Neural crest cell (in vitro differentiated cells): Measurements from ENCODE around the gene RUNDC1. TPM values are rescaled to one million over a fixed set of nuclear protein-coding genes. Genes with fewer than 3 reads are reported as not detected.

Source experiments
- DNase-seq: peaks from one replicate; pipeline ENCODE4 v3.0.0; 2021; ENCODE audit warnings: low read depth, mixed read lengths, low spot score
- H3K27ac Mint-ChIP-seq: one replicate; pipeline ENCODE4 v1.8.0; 2021; ENCODE audit warnings: mild to moderate bottlenecking, mixed read lengths; ENCODE audit not compliant: unreplicated experiment
- H3K27me3 Mint-ChIP-seq: 2 replicates; pipeline ENCODE4 v1.8.0; 2021; ENCODE audit warnings: low read depth, mild to moderate bottlenecking, mixed read lengths
- H3K36me3 Mint-ChIP-seq: 2 replicates; pipeline ENCODE4 v1.8.0; 2021; ENCODE audit warnings: low read depth, mild to moderate bottlenecking, mixed read lengths
- H3K4me1 Mint-ChIP-seq: 2 replicates; pipeline ENCODE4 v1.8.0; 2021; ENCODE audit warnings: mixed read lengths
- H3K4me3 Mint-ChIP-seq: one replicate; pipeline ENCODE4 v1.8.0; 2021; ENCODE audit warnings: mild to moderate bottlenecking, mixed read lengths
- H3K9me3 Mint-ChIP-seq: 2 replicates; pipeline ENCODE4 v1.8.0; 2021; ENCODE audit warnings: mixed read lengths
- CTCF ChIP-seq: fragments of 200-600 bp; sonication (generic); conservative IDR thresholded peaks from 2 replicates; pipeline ENCODE4 v1.5.0; 2021; ENCODE audit warnings: antibody characterized with exemption, mild to moderate bottlenecking
- total RNA-seq: library from RNA; stranded (reverse); gene quantifications from 2 replicates; pipeline ENCODE4 v1.2.1, GENCODE V29; 2021

Gene RUNDC1
- total RNA-seq, 1 donor from 2014 or later, result 16.5 TPM

- Mint-ChIP-seq H3K4me3 (no peak overlapping the region), H3K27ac (peak overlapping the region; percentile 86), H3K9me3 (no peaks in the 10 kb centered on the region), H3K27me3 (no peaks in the 10 kb centered on the region), H3K4me1 (peaks cover 47% of the 10 kb centered on the region), H3K36me3 (no peaks in the 10 kb centered on the region)
- no peak for TF ChIP-seq CTCF
- no peak for DNase-seq
These were observed 60.3 kb downstream of the RUNDC1 start for GRCh38 chr17:43040655-43041054.

GRCh38 chr17:43042025-43042628, 61.8 kb downstream of the RUNDC1 start:
- Mint-ChIP-seq H3K9me3 (no peaks in the 10 kb centered on the region), H3K27me3 (no peaks in the 10 kb centered on the region), H3K27ac (peak overlapping the region; percentile 95), H3K36me3 (no peaks in the 10 kb centered on the region), H3K4me3 (no peak overlapping the region), H3K4me1 (peaks cover 36% of the 10 kb centered on the region)
- TF ChIP-seq CTCF, result no peak
- DNase-seq, result no peak

Other genes with a start within 250 kb of the RUNDC1 start
- gene EZH1, start 235.5 kb upstream of the RUNDC1 start, total RNA-seq, result 28.9 and 30.4 TPM in 2 replicates
- 6.5 and 7.9 TPM in 2 replicates for gene RAMP2, start 219.3 kb upstream of the RUNDC1 start, total RNA-seq
- gene VPS25, start 207.1 kb upstream of the RUNDC1 start, total RNA-seq, result 83.7 and 88.7 TPM in 2 replicates
- 0.58 and 0.73 TPM in 2 replicates for gene WNK4, start 200.0 kb upstream of the RUNDC1 start, total RNA-seq
- 85.3 and 92.7 TPM in 2 replicates for gene COA3, start 181.9 kb upstream of the RUNDC1 start, total RNA-seq
- not detected in 2 replicates for gene CNTD1, start 181.7 kb upstream of the RUNDC1 start, total RNA-seq
- gene BECN1, start 156.3 kb upstream of the RUNDC1 start, total RNA-seq, result 48.7 and 49.5 TPM in 2 replicates
- gene PSME3, start 147.2 kb upstream of the RUNDC1 start, total RNA-seq, result 172 and 175 TPM in 2 replicates
- gene AOC2, start 136.0 kb upstream of the RUNDC1 start, total RNA-seq, result 3.0 and 3.2 TPM in 2 replicates
- 0.91 and 1.1 TPM in 2 replicates for gene AOC3, start 129.4 kb upstream of the RUNDC1 start, total RNA-seq
- gene G6PC1, start 79.8 kb upstream of the RUNDC1 start, total RNA-seq, result not detected in 2 replicates
- 61.6 and 65.6 TPM in 2 replicates for gene AARSD1, start 16.1 kb upstream of the RUNDC1 start, total RNA-seq
- 3.4 and 3.5 TPM in 2 replicates for gene PTGES3L, start 485 bp upstream of the RUNDC1 start, total RNA-seq
- 1,045 and 1,183 TPM in 2 replicates for gene RPL27, start 17.9 kb downstream of the RUNDC1 start, total RNA-seq
- 0.91 and 1.3 TPM in 2 replicates for gene IFI35, start 26.2 kb downstream of the RUNDC1 start, total RNA-seq
- gene VAT1, start 41.8 kb downstream of the RUNDC1 start, total RNA-seq, result 112 and 115 TPM in 2 replicates
- gene RND2, start 44.7 kb downstream of the RUNDC1 start, total RNA-seq, result 15.3 and 17.8 TPM in 2 replicates
- gene BRCA1, start 144.8 kb downstream of the RUNDC1 start, total RNA-seq, result 62.4 and 64.7 TPM in 2 replicates
- gene NBR1, start 190.6 kb downstream of the RUNDC1 start, total RNA-seq, result 33.2 and 33.7 TPM in 2 replicates
- gene TMEM106A, start 231.3 kb downstream of the RUNDC1 start, total RNA-seq, result 4.6 and 5.8 TPM in 2 replicates
- gene CCDC200, start 248.1 kb downstream of the RUNDC1 start, total RNA-seq, result not detected in 2 replicates